CD4-positive, alpha-beta T cell treated with Interleukin-4 for 1 hour (primary cell): ENCODE measurements around the gene OPN1MW.
"Not testable (repeated sequence)": the region's sequence is repeated elsewhere in the genome, so short reads cannot be mapped to it uniquely, and the experiment has no call there.

Source experiments
- DNase-seq, 2 donors: peaks; one replicate each; pipeline ENCODE4 v3.0.0-alpha.2; 2020 to 2022

OPN1MW gene

GRCh38 chrX:154211499-154211898 is 29.1 kb downstream of the OPN1MW start:
- DNase-seq = not testable (repeated sequence)

- not testable (repeated sequence) for DNase-seq
Observed at GRCh38 chrX:154219456-154219855, 37.1 kb downstream of the OPN1MW start, which contains the start of gene OPN1MW2. OPN1MW2 (plus strand) TSS chrX:154219756; CDS start chrX:154219816, 60 bp downstream.

- not testable (repeated sequence) for DNase-seq
Observed at GRCh38 chrX:154225292-154225691, 42.9 kb downstream of the OPN1MW start.

DNA sequence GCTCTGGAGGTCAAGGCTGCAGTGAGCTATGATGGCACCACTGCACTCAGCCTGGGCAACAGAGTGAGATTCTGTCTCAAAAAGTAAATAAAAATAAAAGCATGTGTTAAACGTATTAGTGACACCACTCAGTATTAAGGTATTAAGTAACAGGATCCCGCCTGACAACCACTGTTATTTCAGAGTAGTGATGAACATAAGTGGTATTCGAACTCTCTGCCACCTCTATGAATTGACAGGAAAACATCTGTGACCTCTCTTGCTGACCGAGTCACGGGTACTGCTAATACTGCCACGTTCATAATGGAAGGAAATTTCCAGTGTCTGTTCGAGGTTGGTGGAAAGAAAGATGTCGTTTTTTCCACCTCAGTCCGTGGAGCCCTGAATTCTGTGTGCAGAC is 44.3 kb downstream of the OPN1MW start:
- not testable (repeated sequence) for DNase-seq

GRCh38 chrX:154231443-154231842 is 49.0 kb downstream of the OPN1MW start:
- not testable (repeated sequence) for DNase-seq

DNA sequence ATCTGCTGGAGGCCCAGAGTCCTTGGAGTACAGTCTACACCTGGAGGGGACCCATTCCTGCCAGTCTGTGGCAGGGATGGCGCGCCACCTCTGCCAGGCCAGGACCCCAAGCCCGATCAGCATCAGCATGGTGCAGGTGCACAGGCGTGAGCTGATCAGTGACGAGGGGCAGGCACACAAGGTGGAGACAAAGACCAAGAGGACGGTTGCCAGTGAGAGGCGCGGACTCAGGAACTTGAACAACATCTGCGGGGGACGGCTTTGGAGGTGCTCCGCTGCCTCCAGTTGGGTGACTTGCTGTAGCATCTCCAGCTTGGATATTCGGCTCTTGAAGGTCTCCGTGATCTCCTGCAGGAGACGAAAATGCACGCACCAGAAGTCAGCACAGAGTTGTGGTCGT is 51.2 kb downstream of the OPN1MW start:
- not testable (repeated sequence) for DNase-seq

GRCh38 chrX:154238939-154239559 is 56.7 kb downstream of the OPN1MW start:
- not testable (repeated sequence) for DNase-seq

GRCh38 chrX:154239982-154240503 is 57.6 kb downstream of the OPN1MW start:
- not testable (repeated sequence) for DNase-seq
